Panc1 (cell line): ENCODE results near the gene GMDS. TPM values are rescaled to one million over a fixed set of nuclear protein-coding genes. Genes with fewer than 3 reads are reported as not detected.

Experiments
- ATAC-seq: fragments of 200-7000 bp; cut with Tn5 transposase; 2 replicates; pipeline ENCODE4 v1.9.1; 2020; ENCODE audit warnings: mild to moderate bottlenecking, moderate library complexity
- BruUV-seq: library from RNA; stranded (reverse); fragments of 400-500 nt; replicated peaks from 2 replicates; lab custom pipeline; 2021; lab: Mats Ljungman, UMichigan
- CTCF ChIA-PET: fragments of 300-600 bp; sonication (Branson Sonifier 250); formaldehyde crosslinking; loops from one replicate; lab custom pipeline; 2022; ENCODE audit warnings: antibody characterized with exemption; lab: Charles Lee
- POLR2A ChIA-PET: fragments of 300-600 bp; sonication (Branson Sonifier 250); formaldehyde crosslinking; loops from one replicate; lab custom pipeline; 2022; ENCODE audit warnings: antibody characterized with exemption; lab: Charles Lee
- DNase-seq: peaks from one replicate; pipeline ENCODE4 v3.0.0-alpha.2; 2010; ENCODE audit warnings: low read depth, low spot score
- H3K27ac ChIP-seq: 2 replicates; pipeline ENCODE4 v1.5.1; 2011; ENCODE audit warnings: mild to moderate bottlenecking, low read length, inconsistent platforms
- H3K27me3 ChIP-seq: fragments of 200-500 bp; sonication (Bioruptor generic); 2 replicates; pipeline ENCODE4 v1.6.0; 2014; ENCODE audit warnings: low read length, inconsistent platforms; ENCODE audit not compliant: control insufficient read depth, insufficient read depth
- H3K36me3 ChIP-seq: fragments of 200-500 bp; sonication (Bioruptor generic); 2 replicates; pipeline ENCODE4 v1.5.1; 2014; ENCODE audit warnings: inconsistent platforms, mild to moderate bottlenecking, low read length, moderate library complexity; ENCODE audit not compliant: control insufficient read depth, insufficient read depth
- H3K4me1 ChIP-seq: 2 replicates; pipeline ENCODE4 v1.5.1; 2011; ENCODE audit warnings: inconsistent platforms, mild to moderate bottlenecking, low read length, moderate library complexity; ENCODE audit not compliant: control insufficient read depth, insufficient read depth
- H3K4me3 ChIP-seq, 2 experiments: 2 replicates each; pipeline ENCODE4 v1.5.1; 2011 to 2012; ENCODE audit warnings: low read depth in 2 of 2, low read length in 2 of 2, mild to moderate bottlenecking in 2 of 2, inconsistent platforms in 1 of 2, moderate library complexity in 1 of 2
- H3K9me3 ChIP-seq: fragments of 200-500 bp; sonication (Bioruptor generic); 2 replicates; pipeline ENCODE4 v1.5.1; 2014; ENCODE audit warnings: low read depth, mild to moderate bottlenecking, inconsistent platforms, low read length, moderate library complexity; ENCODE audit not compliant: control insufficient read depth, insufficient read depth
- POLR2AphosphoS5 ChIP-seq: IDR thresholded peaks from 2 replicates; pipeline ENCODE4 v1.6.1; 2012; ENCODE audit warnings: mild to moderate bottlenecking, low read depth, low read length, moderate library complexity
- SIN3A ChIP-seq: IDR thresholded peaks from 2 replicates; pipeline ENCODE4 v1.6.1; 2012; ENCODE audit warnings: low read depth, mild to moderate bottlenecking, low read length, moderate library complexity, borderline replicate concordance; ENCODE audit not compliant: insufficient read depth
- TCF7L2 ChIP-seq: IDR thresholded peaks from 2 replicates; pipeline ENCODE4 v1.6.1; 2011; ENCODE audit warnings: mild to moderate bottlenecking, low read depth, low read length, inconsistent platforms
- in situ Hi-C: cut with HindIII; loops from 2 replicates; pipeline ENCODE4 v1.10.0; 2016; ENCODE audit warnings: low sequenced_read_pairs, low pct_unique_long_range_greater_than_20kb
- intact Hi-C: fragments of 100-400 bp; cut with micrococcal nuclease; formaldehyde crosslinking; loops from one replicate; pipeline ENCODE4 v1.10.0; 2022; ENCODE audit not compliant: unreplicated experiment
- total RNA-seq: library from RNA; stranded (reverse); gene quantifications from one replicate; pipeline ENCODE4 v1.2.1, GENCODE V29; 2021; ENCODE audit not compliant: unreplicated experiment
- TF ChIP-seq, protein P1 (sequence below): fragments of 450-650 bp; IDR thresholded peaks from 2 replicates; pipeline ENCODE4 v1.5.1; 2017; ENCODE audit warnings: mild to moderate bottlenecking
- TF ChIP-seq, protein P2 (sequence below), 2 experiments: IDR thresholded peaks; 2 replicates each; pipeline ENCODE4 v1.6.1; 2011 to 2012; ENCODE audit warnings: low read depth in 2 of 2, control low read depth in 1 of 2, low read length in 1 of 2, mild to moderate bottlenecking in 1 of 2, moderate library complexity in 1 of 2; ENCODE audit not compliant: insufficient read depth in 1 of 2

The GMDS gene
- total RNA-seq, 1 experiment from 2014 or later, result 9.8 TPM

DNA sequence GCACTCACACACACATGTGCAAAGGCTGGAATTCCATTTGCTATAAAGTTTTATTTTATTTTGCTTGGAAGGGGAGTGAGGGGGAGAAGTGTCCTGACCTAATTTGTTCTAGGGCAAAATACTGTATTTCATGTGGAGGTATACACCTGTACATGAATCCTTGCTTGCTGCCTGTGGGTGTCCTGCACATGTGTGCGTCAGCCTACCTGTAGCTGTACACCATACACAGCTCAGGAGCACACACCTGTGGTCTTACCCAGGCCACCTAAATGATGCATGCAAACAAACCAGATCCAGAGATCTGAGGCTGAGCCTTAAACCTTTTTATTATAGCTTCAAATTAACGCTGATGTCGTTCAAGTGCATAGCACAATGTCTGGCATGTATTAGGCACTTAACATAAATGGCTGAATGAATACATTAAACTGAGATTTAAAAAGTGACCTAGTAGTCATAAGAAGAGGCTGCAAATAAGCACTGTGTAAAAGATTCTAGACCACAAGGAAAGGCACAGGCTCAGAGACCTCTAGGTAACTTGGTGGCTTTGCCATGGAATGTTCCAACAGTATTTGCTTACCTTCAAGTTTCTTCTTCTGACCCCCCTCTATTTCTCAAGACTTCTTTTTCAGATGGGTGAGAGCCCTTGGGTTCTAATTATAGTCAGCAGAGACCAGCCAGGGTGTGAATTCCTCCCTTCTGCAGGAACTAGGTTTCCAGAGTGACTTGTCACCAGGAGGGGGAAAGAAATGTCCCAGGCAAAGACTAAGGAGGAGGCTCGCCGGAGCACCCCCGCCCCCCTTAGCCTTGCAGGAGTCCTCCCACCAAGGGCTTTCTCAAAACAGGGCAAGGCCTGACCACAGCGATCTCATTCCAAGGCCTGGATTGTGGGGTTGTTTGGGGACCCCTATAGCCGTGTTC lies 622.3 kb downstream of the GMDS start:
- in situ Hi-C loops (no loop called here), intact Hi-C loops (no loop called here)
- BruUV-seq, result no TSS peak
- no peaks in the 10 kb centered on the region for H3K36me3 ChIP-seq
- ATAC-seq (no peak), DNase-seq (no peak)
- no peaks in the 10 kb centered on the region for H3K9me3 ChIP-seq
- H3K27ac ChIP-seq, result no peak overlapping the region
- POLR2A ChIA-PET, result no interaction called here
- no peaks in the 10 kb centered on the region for H3K4me1 ChIP-seq
- no peaks in the 10 kb centered on the region for H3K27me3 ChIP-seq
- CTCF ChIA-PET, result no interaction called here
- TF ChIP-seq, protein P1, sequence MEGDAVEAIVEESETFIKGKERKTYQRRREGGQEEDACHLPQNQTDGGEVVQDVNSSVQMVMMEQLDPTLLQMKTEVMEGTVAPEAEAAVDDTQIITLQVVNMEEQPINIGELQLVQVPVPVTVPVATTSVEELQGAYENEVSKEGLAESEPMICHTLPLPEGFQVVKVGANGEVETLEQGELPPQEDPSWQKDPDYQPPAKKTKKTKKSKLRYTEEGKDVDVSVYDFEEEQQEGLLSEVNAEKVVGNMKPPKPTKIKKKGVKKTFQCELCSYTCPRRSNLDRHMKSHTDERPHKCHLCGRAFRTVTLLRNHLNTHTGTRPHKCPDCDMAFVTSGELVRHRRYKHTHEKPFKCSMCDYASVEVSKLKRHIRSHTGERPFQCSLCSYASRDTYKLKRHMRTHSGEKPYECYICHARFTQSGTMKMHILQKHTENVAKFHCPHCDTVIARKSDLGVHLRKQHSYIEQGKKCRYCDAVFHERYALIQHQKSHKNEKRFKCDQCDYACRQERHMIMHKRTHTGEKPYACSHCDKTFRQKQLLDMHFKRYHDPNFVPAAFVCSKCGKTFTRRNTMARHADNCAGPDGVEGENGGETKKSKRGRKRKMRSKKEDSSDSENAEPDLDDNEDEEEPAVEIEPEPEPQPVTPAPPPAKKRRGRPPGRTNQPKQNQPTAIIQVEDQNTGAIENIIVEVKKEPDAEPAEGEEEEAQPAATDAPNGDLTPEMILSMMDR, result no peak
- TF ChIP-seq POLR2AphosphoS5, result no peak
- TF ChIP-seq SIN3A, result no peak
- no peak for TF ChIP-seq TCF7L2
- TF ChIP-seq, protein P2, sequence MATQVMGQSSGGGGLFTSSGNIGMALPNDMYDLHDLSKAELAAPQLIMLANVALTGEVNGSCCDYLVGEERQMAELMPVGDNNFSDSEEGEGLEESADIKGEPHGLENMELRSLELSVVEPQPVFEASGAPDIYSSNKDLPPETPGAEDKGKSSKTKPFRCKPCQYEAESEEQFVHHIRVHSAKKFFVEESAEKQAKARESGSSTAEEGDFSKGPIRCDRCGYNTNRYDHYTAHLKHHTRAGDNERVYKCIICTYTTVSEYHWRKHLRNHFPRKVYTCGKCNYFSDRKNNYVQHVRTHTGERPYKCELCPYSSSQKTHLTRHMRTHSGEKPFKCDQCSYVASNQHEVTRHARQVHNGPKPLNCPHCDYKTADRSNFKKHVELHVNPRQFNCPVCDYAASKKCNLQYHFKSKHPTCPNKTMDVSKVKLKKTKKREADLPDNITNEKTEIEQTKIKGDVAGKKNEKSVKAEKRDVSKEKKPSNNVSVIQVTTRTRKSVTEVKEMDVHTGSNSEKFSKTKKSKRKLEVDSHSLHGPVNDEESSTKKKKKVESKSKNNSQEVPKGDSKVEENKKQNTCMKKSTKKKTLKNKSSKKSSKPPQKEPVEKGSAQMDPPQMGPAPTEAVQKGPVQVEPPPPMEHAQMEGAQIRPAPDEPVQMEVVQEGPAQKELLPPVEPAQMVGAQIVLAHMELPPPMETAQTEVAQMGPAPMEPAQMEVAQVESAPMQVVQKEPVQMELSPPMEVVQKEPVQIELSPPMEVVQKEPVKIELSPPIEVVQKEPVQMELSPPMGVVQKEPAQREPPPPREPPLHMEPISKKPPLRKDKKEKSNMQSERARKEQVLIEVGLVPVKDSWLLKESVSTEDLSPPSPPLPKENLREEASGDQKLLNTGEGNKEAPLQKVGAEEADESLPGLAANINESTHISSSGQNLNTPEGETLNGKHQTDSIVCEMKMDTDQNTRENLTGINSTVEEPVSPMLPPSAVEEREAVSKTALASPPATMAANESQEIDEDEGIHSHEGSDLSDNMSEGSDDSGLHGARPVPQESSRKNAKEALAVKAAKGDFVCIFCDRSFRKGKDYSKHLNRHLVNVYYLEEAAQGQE (IDR thresholded peaks at IDR 0.05; ENCODE audit: insufficient read depth in 1 of 2, low read depth in 2 of 2, low read length in 1 of 2), result no peak
- H3K4me3 ChIP-seq, result no peak overlapping the region

DNA sequence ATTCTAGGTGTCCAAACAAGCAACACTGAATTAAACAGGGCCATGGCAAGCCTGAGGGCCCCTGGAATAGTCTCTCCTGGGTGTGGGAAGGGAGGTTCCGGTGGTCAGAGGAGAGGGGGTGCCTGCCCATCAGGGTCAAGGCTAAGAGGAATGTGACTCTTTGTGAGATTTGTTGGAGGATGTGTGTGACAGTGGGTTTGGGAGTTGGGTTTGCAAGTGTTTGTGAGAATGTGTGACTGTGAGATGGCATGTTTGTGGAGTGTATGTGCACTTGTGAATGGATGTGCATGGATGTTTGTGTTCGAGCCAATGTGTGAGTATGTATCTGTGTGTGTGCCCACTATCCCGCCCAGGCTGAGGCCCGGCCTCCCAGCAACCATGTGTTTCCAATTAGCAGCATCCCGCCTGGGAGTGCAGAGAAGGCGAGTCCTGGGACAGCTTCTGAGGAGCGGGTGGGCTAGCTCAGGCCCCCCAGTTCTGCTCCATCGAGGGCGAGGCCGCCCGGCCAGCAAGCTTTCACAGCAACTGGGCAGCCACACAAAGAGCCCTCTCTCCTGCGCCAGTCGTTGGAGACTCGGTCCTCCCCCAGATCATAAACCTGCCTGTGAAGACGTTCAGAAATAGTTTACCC lies 623.1 kb downstream of the GMDS start:
- intact Hi-C loops, result no loop called here
- no peaks in the 10 kb centered on the region for H3K9me3 ChIP-seq
- no peak overlapping the region for H3K27ac ChIP-seq
- no peak for DNase-seq
- POLR2A ChIA-PET, result interaction anchor here (0.6 kb wide), 1 partner anchor 466 kb away, joined by 4 read pairs; no protein-coding TSS in a partner anchor
- TF ChIP-seq, protein P2 (IDR thresholded peaks at IDR 0.05; ENCODE audit: insufficient read depth in 1 of 2, low read depth in 2 of 2, low read length in 1 of 2), result no peak
- TF ChIP-seq SIN3A (no peak), TCF7L2 (no peak)
- no TSS peak for BruUV-seq
- in situ Hi-C loops, result no loop called here
- H3K27me3 ChIP-seq, result no peaks in the 10 kb centered on the region
- CTCF ChIA-PET, result no interaction called here
- no peaks in the 10 kb centered on the region for H3K4me1 ChIP-seq
- H3K4me3 ChIP-seq, result no peak overlapping the region
- ATAC-seq, result peak; percentile 33; the same call in 1 of the 2 replicates
- H3K36me3 ChIP-seq, result no peaks in the 10 kb centered on the region
